SU-DHL-6 (cell line): ENCODE results near the gene ASTN2.

ENCODE experiments used
- H2AFZ ChIP-seq: fragments of 200-600 bp; sonication (generic); 2 replicates; pipeline ENCODE4 v1.6.1; 2014; ENCODE audit warnings: low read depth, mild to moderate bottlenecking, moderate library complexity, mixed read lengths, antibody characterized with exemption, low read length; ENCODE audit not compliant: severe bottlenecking
- H3F3A ChIP-seq: fragments of 200-600 bp; shearing (Covaris generic); 2 replicates; pipeline ENCODE4 v1.6.0; 2016; ENCODE audit warnings: antibody characterized with exemption, mild to moderate bottlenecking; ENCODE audit not compliant: insufficient read depth
- H3K27ac ChIP-seq: fragments of 200-600 bp; sonication (generic); 2 replicates; pipeline ENCODE4 v1.5.1; 2016; ENCODE audit warnings: low read depth, mild to moderate bottlenecking, low read length, moderate library complexity, mixed read lengths
- H3K27me3 ChIP-seq: fragments of 200-600 bp; sonication (generic), shearing (Covaris generic); 2 replicates; pipeline ENCODE4 v1.6.0; 2014; ENCODE audit warnings: mild to moderate bottlenecking, low read length
- H3K36me3 ChIP-seq: fragments of 200-600 bp; sonication (generic); 2 replicates; pipeline ENCODE4 v1.6.1; 2014; ENCODE audit warnings: mild to moderate bottlenecking, low read length, mixed read lengths
- H3K4me2 ChIP-seq: fragments of 300-600, 200-600 bp; shearing (Covaris generic), sonication (generic); 2 replicates; pipeline ENCODE4 v1.6.0; 2014; ENCODE audit warnings: low read length, low read depth, mild to moderate bottlenecking; ENCODE audit not compliant: poor library complexity, severe bottlenecking
- H3K4me3 ChIP-seq: fragments of 200-600 bp; sonication (generic); 2 replicates; pipeline ENCODE4 v1.5.1; 2014; ENCODE audit warnings: antibody characterized with exemption, low read length, mild to moderate bottlenecking, mixed read lengths; ENCODE audit not compliant: insufficient read depth, poor library complexity, severe bottlenecking
- H3K79me2 ChIP-seq: fragments of 200-600 bp; sonication (generic); 2 replicates; pipeline ENCODE4 v1.6.1; 2014; ENCODE audit warnings: mild to moderate bottlenecking, low read length, moderate library complexity; ENCODE audit not compliant: insufficient read depth
- H3K9ac ChIP-seq: fragments of 200-600 bp; sonication (generic); 2 replicates; pipeline ENCODE4 v1.7.0; 2014; ENCODE audit warnings: mild to moderate bottlenecking, low read length
- H3K9me2 ChIP-seq: fragments of 200-600 bp; sonication (generic); replicated peaks from 2 replicates; pipeline ENCODE4 v1.6.1; 2014; ENCODE audit warnings: low read length; ENCODE audit not compliant: insufficient read depth
- H3K9me3 ChIP-seq: fragments of 200-600 bp; sonication (generic); 2 replicates; pipeline ENCODE4 v1.6.1; 2014; ENCODE audit warnings: low read length, mixed read lengths; ENCODE audit not compliant: insufficient read depth
- H4K20me1 ChIP-seq: fragments of 200-600 bp; sonication (generic); 2 replicates; pipeline ENCODE4 v1.6.1; 2014; ENCODE audit warnings: low read depth, mild to moderate bottlenecking, antibody characterized with exemption, low read length, moderate library complexity, mixed read lengths
- EZH2phosphoT487 ChIP-seq: fragments of 200-600 bp; sonication (generic), shearing (Covaris generic); conservative IDR thresholded peaks from 2 replicates; pipeline ENCODE4 v1.6.1; 2018; ENCODE audit warnings: mild to moderate bottlenecking, antibody characterized with exemption, low read length, moderate library complexity, mixed read lengths
- TF ChIP-seq, protein P1 (sequence below): fragments of 200-600 bp; sonication (generic); IDR thresholded peaks from one replicate; pipeline ENCODE4 v1.5.1; 2017; ENCODE audit warnings: antibody characterized with exemption, mild to moderate bottlenecking, low read length, moderate library complexity; ENCODE audit not compliant: insufficient read depth, poor library complexity, severe bottlenecking

The ASTN2 gene

DNA sequence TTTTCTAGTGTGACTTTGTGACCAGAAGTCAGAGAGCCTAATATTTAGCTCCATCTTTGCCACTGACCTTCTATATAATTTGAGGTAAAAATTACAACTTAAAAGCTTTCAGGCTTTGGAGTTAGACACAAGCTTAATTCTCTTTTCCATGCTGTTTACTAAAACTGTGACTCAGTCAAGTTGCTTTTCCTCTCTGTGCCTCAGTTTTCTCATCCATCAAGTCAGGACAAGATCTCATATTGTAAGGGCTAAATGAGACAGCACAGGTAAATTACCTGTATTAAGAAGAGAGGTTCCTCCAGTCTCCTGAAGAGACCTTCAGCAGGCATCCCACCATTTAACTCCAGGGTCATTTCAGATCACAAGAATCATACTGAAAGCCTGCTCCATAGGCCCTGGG, 339.2 kb downstream of the ASTN2 start:
- H3K4me2 ChIP-seq = no peak overlapping the region
- no peak overlapping the region for H3K9ac ChIP-seq
- H2AFZ ChIP-seq = no peak overlapping the region
- H3K27ac ChIP-seq = no peak overlapping the region
- no peaks in the 10 kb centered on the region for H3K27me3 ChIP-seq
- TF ChIP-seq, protein P1, sequence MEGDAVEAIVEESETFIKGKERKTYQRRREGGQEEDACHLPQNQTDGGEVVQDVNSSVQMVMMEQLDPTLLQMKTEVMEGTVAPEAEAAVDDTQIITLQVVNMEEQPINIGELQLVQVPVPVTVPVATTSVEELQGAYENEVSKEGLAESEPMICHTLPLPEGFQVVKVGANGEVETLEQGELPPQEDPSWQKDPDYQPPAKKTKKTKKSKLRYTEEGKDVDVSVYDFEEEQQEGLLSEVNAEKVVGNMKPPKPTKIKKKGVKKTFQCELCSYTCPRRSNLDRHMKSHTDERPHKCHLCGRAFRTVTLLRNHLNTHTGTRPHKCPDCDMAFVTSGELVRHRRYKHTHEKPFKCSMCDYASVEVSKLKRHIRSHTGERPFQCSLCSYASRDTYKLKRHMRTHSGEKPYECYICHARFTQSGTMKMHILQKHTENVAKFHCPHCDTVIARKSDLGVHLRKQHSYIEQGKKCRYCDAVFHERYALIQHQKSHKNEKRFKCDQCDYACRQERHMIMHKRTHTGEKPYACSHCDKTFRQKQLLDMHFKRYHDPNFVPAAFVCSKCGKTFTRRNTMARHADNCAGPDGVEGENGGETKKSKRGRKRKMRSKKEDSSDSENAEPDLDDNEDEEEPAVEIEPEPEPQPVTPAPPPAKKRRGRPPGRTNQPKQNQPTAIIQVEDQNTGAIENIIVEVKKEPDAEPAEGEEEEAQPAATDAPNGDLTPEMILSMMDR = no peak
- TF ChIP-seq EZH2phosphoT487 = no peak
- no peak overlapping the region for H3K4me3 ChIP-seq
- no peaks in the 10 kb centered on the region for H3K36me3 ChIP-seq
- no peaks in the 10 kb centered on the region for H3K9me2 ChIP-seq
- no peaks in the 10 kb centered on the region for H3F3A ChIP-seq
- no peaks in the 10 kb centered on the region for H3K9me3 ChIP-seq
- no peaks in the 10 kb centered on the region for H3K79me2 ChIP-seq
- no peaks in the 10 kb centered on the region for H4K20me1 ChIP-seq

DNA sequence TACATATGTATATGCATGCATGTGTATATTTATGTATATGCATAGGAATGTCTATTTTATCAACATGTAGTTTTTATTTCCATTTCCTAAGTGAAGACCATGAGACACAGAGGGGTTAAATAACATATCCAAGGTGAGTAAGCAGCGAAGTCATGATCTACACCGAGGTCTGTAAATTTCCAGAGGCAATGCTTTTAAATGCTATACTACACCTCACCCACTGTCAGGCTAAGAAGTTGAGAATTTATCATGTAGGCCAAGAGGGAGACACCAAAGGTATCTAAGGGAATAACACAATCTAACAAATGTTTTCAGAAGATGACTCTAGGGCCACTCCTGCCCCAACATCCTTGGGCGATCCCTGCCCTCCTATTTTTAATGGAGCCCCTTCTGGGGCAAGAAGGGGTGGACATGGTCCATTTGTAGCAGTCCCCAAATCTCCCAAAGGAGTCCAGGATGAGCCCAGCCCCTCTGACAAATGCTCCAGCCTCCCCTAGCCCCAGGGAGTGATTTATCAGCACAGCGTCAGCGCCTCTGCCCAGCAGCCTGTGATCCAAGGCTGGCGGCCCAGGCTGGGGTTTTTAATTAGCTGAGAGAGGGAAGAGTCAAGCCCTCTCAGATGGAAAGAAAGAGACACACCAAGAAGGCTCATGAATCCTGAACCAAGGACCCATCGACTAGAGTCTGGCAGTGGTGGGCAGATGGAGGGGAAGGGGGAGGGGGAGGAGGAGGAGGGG, 339.9 kb downstream of the ASTN2 start:
- H3K4me2 ChIP-seq = no peak overlapping the region
- no peaks in the 10 kb centered on the region for H4K20me1 ChIP-seq
- no peak overlapping the region for H3K9ac ChIP-seq
- no peaks in the 10 kb centered on the region for H3K9me3 ChIP-seq
- H3K27me3 ChIP-seq = no peaks in the 10 kb centered on the region
- no peak overlapping the region for H2AFZ ChIP-seq
- no peak overlapping the region for H3K27ac ChIP-seq
- H3F3A ChIP-seq = no peaks in the 10 kb centered on the region
- no peaks in the 10 kb centered on the region for H3K36me3 ChIP-seq
- no peak overlapping the region for H3K4me3 ChIP-seq
- H3K79me2 ChIP-seq = no peaks in the 10 kb centered on the region
- H3K9me2 ChIP-seq = no peaks in the 10 kb centered on the region
- TF ChIP-seq, protein P1 = no peak
- TF ChIP-seq EZH2phosphoT487 = no peak

DNA sequence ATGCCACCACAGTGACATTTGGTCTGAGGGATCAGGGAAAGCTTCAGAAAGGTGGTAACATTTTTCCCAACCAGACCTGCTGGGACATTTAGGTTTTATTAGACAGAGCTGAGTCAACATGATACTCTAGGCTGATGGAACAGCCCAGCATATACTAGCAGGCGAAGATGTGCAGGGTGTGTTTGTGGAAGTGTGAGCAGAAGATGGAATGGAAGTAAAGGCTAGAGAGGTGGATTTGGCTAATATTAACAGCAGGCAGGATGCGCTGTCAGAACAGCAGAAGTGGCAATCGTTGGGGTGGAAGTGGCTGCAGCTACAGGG, 340.6 kb downstream of the ASTN2 start:
- no peaks in the 10 kb centered on the region for H3K9me2 ChIP-seq
- no peak for TF ChIP-seq EZH2phosphoT487
- TF ChIP-seq, protein P1 = no peak
- no peaks in the 10 kb centered on the region for H3K36me3 ChIP-seq
- no peaks in the 10 kb centered on the region for H4K20me1 ChIP-seq
- no peak overlapping the region for H3K4me3 ChIP-seq
- H2AFZ ChIP-seq = no peak overlapping the region
- no peaks in the 10 kb centered on the region for H3K9me3 ChIP-seq
- H3F3A ChIP-seq = no peaks in the 10 kb centered on the region
- no peaks in the 10 kb centered on the region for H3K27me3 ChIP-seq
- no peak overlapping the region for H3K9ac ChIP-seq
- H3K4me2 ChIP-seq = no peak overlapping the region
- H3K79me2 ChIP-seq = no peaks in the 10 kb centered on the region
- no peak overlapping the region for H3K27ac ChIP-seq
